Bronchial epithelial cell (primary cell): ENCODE measurements around the gene COQ4. TPM values are rescaled to one million over a fixed set of nuclear protein-coding genes. Genes with fewer than 3 reads are reported as not detected.

Source experiments
- DNase-seq: peaks from one replicate; pipeline ENCODE4 v3.0.0-alpha.2; 2010; ENCODE audit warnings: low read depth
- FAIRE-seq: peaks from 2 replicates; lab custom pipeline; 2011; peaks lifted over from hg19 to GRCh38; lab: Jason Lieb, UNC
- H3K27me3 ChIP-seq: 2 replicates; pipeline ENCODE4 v1.5.1; 2011; ENCODE audit warnings: low read length; ENCODE audit not compliant: control insufficient read depth, insufficient read depth
- H3K36me3 ChIP-seq: 2 replicates; pipeline ENCODE4 v1.5.1; 2011; ENCODE audit warnings: low read length; ENCODE audit not compliant: control insufficient read depth, insufficient read depth
- H3K4me3 ChIP-seq: 2 replicates; pipeline ENCODE4 v1.5.1; 2011; ENCODE audit warnings: mild to moderate bottlenecking, low read depth, low read length, control low read depth
- total RNA-seq: library from RNA; depleted of rRNA; stranded (reverse); fragments of >200 nt; gene quantifications from 2 replicates; pipeline ENCODE4 v1.2.1, GENCODE V29; 2014
- TF ChIP-seq, protein P1 (sequence below): IDR thresholded peaks from 2 replicates; pipeline ENCODE4 v1.5.1; 2011; ENCODE audit warnings: mild to moderate bottlenecking, moderate library complexity, low read length, control low read depth, inconsistent platforms; ENCODE audit not compliant: insufficient read depth, severe bottlenecking

Gene COQ4
- total RNA-seq, 1 donor from 2014 or later: 24.7 TPM

GRCh38 chr9:128342971-128343680, 20.5 kb downstream of the COQ4 start:
- FAIRE-seq (no peak), DNase-seq (no peak)
- H3K36me3 ChIP-seq: peaks cover 42% of the 10 kb centered on the region
- TF ChIP-seq, protein P1, sequence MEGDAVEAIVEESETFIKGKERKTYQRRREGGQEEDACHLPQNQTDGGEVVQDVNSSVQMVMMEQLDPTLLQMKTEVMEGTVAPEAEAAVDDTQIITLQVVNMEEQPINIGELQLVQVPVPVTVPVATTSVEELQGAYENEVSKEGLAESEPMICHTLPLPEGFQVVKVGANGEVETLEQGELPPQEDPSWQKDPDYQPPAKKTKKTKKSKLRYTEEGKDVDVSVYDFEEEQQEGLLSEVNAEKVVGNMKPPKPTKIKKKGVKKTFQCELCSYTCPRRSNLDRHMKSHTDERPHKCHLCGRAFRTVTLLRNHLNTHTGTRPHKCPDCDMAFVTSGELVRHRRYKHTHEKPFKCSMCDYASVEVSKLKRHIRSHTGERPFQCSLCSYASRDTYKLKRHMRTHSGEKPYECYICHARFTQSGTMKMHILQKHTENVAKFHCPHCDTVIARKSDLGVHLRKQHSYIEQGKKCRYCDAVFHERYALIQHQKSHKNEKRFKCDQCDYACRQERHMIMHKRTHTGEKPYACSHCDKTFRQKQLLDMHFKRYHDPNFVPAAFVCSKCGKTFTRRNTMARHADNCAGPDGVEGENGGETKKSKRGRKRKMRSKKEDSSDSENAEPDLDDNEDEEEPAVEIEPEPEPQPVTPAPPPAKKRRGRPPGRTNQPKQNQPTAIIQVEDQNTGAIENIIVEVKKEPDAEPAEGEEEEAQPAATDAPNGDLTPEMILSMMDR: no peak
- H3K4me3 ChIP-seq: no peak overlapping the region
- no peaks in the 10 kb centered on the region for H3K27me3 ChIP-seq

DNA sequence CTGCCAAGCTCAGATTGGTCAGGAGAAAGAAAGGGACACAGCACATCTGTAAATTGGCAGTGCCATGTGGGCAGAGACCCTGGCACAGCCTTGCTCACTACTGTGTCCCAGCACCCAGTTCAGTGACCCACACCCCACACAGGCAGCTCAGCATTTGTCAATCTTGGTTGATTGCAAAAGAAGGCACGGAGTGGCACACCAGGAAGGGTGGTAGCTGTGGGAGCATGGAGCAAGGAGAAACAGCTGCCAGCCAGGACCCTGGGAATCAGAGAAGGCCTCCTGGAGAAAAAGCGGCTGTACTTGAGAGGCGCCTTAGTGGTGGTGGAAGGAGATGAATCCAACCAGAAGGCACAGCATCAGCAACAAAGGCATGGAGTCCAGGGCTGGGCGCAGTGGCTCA, 21.2 kb downstream of the COQ4 start:
- no peak for FAIRE-seq
- peaks cover 48% of the 10 kb centered on the region for H3K36me3 ChIP-seq
- H3K4me3 ChIP-seq: no peak overlapping the region
- TF ChIP-seq, protein P1: no peak
- DNase-seq: no peak
- H3K27me3 ChIP-seq: no peaks in the 10 kb centered on the region

DNA sequence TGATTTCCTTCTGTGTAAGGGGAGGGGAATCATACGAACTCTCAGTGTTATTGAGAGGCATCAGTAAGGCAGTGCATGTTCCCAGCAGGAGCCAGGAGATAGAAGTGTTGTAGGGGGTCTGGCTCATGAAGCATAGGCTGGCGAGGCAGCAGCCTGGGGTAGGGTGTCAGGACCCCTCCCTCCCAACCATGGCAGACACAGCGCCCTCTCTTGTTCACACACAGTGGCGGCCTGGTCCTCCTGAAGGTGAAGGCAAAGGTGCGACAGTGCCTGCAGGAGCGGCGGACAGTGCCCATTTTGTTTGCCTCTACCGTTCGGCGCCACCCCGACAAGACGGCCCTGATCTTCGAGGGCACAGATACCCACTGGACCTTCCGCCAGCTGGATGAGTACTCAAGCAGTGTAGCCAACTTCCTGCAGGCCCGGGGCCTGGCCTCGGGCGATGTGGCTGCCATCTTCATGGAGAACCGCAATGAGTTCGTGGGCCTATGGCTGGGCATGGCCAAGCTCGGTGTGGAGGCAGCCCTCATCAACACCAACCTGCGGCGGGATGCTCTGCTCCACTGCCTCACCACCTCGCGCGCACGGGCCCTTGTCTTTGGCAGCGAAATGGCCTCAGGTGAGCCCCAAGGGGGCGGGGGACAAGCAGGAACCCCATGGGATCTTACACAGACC, 22.4 kb downstream of the COQ4 start:
- TF ChIP-seq, protein P1: no peak
- peaks cover 54% of the 10 kb centered on the region for H3K36me3 ChIP-seq
- FAIRE-seq (no peak), DNase-seq (no peak)
- H3K27me3 ChIP-seq: no peaks in the 10 kb centered on the region
- H3K4me3 ChIP-seq: no peak overlapping the region

DNA sequence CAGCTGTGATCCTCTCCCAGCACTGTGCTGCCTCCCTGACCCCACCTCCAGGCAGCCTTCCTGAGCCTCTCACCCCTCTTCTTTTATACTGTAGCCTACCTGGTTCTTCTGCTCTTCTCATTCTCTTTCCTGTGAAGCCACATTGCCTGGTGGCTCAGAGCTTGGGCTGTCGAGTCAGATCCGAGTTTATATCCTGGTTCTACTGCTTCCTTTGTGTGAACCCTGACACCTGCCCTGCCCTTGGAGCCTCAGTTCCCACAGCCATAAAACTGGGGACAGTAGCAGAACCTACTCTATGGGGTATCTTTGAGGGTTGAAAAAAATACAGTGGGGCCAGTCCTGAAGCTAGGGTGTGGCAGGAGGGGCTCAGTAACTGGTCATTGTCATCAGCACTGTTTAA, 26.5 kb downstream of the COQ4 start:
- H3K4me3 ChIP-seq: no peak overlapping the region
- TF ChIP-seq, protein P1: no peak
- H3K36me3 ChIP-seq: peaks cover 54% of the 10 kb centered on the region
- no peaks in the 10 kb centered on the region for H3K27me3 ChIP-seq
- FAIRE-seq: no peak
- no peak for DNase-seq

DNA sequence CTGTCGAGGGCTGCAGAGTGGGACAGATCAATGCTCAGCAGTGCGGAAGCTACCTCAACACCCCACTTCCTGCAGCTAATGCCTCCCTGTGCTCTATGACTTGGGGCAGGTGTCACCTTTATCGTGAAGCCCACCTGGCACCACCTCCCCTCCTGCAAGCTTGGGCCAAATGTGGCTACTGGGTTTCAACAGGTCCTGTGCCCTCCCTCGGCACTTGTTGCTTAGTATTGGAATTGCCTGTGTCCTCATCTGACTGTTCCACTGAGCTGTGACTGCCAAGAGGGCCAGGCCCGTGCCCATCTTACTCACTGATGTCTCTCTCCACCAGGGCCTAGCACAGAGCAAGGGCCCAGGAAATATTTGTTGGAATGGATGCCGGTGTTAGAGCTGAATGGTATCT, 27.1 kb downstream of the COQ4 start:
- H3K36me3 ChIP-seq: peaks cover 51% of the 10 kb centered on the region
- H3K27me3 ChIP-seq: no peaks in the 10 kb centered on the region
- TF ChIP-seq, protein P1: no peak
- no peak overlapping the region for H3K4me3 ChIP-seq
- no peak for FAIRE-seq
- no peak for DNase-seq
